Measurements from ENCODE around the gene CCDC57. TPM values are rescaled to one million over a fixed set of nuclear protein-coding genes. Genes with fewer than 3 reads are reported as not detected.
"Not testable (repeated sequence)": the region's sequence is repeated elsewhere in the genome, so short reads cannot be mapped to it uniquely, and the experiment has no call there.

The CCDC57 gene
- total RNA-seq, 2 donors from 2014 or later: 57.6 to 62.8 TPM

- no peak for DNase-seq (ENCODE audit: low spot score)
- H3K4me3 ChIP-seq: no peak overlapping the region
- no peaks in the 10 kb centered on the region for H3K27me3 ChIP-seq (replicated peaks; ENCODE audit: insufficient read depth)
- H3K36me3 ChIP-seq: peaks cover 11 to 24% of the 10 kb centered on the region in 2 donors
- H3K27ac ChIP-seq: peak overlapping the region in 1 of 2 donors; percentile 29
- intact Hi-C loops (cut with DNase I): no loop called here
- peaks cover 3% of the 10 kb centered on the region for H3K4me1 ChIP-seq (replicated peaks)
- TF ChIP-seq CTCF (IDR thresholded peaks at IDR 0.05) (no peak), POLR2A (IDR thresholded peaks at IDR 0.05) (no peak), POLR2AphosphoS5 (IDR thresholded peaks at IDR 0.05) (peak; percentile 9)
- no peaks in the 10 kb centered on the region for H3K9me3 ChIP-seq
- 59% methylated on average over 10 of the region's 10 CpGs for WGBS
Measured at GRCh38 chr17:82257473-82257872, 44.8 kb upstream of the CCDC57 start.

DNA sequence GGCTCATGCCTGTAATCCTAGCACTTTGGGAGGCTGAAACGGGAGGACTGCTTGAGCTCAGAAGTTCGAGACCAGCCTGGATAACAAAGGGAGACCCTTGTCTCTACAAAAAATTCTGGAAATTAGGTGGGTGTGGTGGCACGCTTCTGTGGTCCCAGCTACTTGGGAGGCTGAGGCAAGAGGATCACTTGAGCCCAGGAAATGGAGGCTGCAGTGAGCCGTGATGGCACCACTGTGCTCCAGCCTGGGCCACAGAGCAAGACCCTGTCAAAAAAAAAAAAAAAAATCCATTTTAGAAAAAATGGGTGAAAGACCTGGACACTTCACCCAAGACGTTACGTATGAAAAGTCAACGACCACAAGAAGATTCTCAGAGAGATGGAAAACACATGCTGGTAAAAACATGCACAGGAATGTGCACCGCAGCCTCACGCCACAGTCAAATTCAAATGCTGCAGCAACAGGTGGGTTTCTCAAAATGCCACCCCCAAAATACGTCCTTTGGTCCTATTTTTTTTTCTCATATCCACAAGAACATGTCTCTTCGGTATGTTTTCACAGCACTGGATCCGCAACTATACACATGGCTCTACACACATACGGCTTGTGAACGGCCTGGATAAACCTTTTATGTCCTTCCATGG lies 43.7 kb upstream of the CCDC57 start:
- H3K27me3 ChIP-seq (replicated peaks; ENCODE audit: insufficient read depth): no peaks in the 10 kb centered on the region
- H3K9me3 ChIP-seq: no peaks in the 10 kb centered on the region
- H3K4me3 ChIP-seq: no peak overlapping the region
- H3K27ac ChIP-seq: no peak overlapping the region
- H3K36me3 ChIP-seq: peaks cover 20 to 35% of the 10 kb centered on the region in 2 donors
- no peak for DNase-seq (ENCODE audit: low spot score)
- peaks cover 3% of the 10 kb centered on the region for H3K4me1 ChIP-seq (replicated peaks)
- TF ChIP-seq POLR2A (IDR thresholded peaks at IDR 0.05): no peak
- TF ChIP-seq POLR2AphosphoS5 (IDR thresholded peaks at IDR 0.05): no peak
- TF ChIP-seq CTCF (IDR thresholded peaks at IDR 0.05): no peak
- WGBS: 90% methylated on average over 14 of the region's 14 CpGs
- intact Hi-C loops (cut with DNase I): no loop called here

DNA sequence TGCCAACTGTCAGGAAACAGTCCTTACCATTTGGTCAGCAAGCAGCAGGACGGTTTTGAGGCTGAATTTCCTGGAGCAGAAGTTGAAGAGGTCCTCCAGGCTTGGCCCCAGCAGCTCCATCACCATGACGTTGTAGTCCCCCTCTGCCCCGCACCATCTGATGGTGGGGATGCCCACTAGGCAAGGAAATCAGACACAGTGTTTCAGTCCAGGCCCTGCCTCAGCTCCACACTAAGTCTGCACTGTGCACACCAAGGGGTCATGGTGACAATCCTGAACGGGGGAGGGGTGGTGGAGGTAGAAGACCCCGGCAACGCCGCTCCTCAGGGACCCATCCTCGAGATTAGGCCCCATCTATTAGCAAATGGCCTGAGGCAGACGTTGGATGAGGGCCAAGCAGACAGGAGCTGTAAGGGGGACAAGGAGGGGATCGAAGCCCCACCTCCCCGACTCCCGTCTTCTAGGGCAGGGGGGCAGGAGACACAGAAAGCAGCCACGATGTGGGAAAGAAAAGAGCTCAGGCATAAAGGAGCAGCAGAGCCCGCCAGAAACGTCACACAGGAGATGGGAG lies 42.8 kb upstream of the CCDC57 start:
- no peak for TF ChIP-seq POLR2AphosphoS5 (IDR thresholded peaks at IDR 0.05)
- no peak for TF ChIP-seq CTCF (IDR thresholded peaks at IDR 0.05)
- TF ChIP-seq POLR2A (IDR thresholded peaks at IDR 0.05): no peak
- no peak for DNase-seq (ENCODE audit: low spot score)
- Histone ChIP-seq H3K27ac (no peak overlapping the region), H3K4me1 (replicated peaks) (peaks cover 3% of the 10 kb centered on the region), H3K36me3 (peaks cover 28 to 42% of the 10 kb centered on the region in 2 donors), H3K27me3 (replicated peaks; ENCODE audit: insufficient read depth) (no peaks in the 10 kb centered on the region), H3K9me3 (no peaks in the 10 kb centered on the region), H3K4me3 (no peak overlapping the region)
- 76% methylated on average over 15 of the region's 15 CpGs for WGBS
- intact Hi-C loops (cut with DNase I): no loop called here

DNA sequence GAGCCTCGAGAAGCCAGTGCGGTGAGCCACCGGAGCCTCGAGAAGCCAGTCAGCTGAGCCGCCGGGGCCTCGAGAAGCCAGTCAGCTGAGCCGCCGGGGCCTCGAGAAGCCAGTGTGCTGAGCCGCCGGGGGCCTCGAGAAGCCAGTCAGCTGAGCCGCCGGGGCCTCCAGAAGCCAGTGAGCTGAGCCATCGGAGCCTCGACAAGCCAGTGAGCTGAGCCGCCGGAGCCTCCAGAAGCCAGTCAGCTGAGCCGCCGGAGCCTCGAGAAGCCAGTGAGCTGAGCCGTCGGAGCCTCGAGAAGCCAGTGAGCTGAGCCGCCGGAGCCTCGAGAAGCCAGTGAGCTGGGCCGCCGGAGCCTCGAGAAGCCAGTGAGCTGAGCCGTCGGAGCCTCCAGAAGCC lies 42.1 kb upstream of the CCDC57 start:
- H3K27me3 ChIP-seq (replicated peaks; ENCODE audit: insufficient read depth); H3K9me3 ChIP-seq; H3K27ac ChIP-seq; H3K4me1 ChIP-seq (replicated peaks); DNase-seq (ENCODE audit: low spot score); intact Hi-C loops (cut with DNase I); H3K4me3 ChIP-seq: not testable (repeated sequence)
- H3K36me3 ChIP-seq: peaks cover 36 to 48% of the 10 kb centered on the region in 2 donors
- 96% methylated on average over 28 of the region's 33 CpGs for WGBS

GRCh38 chr17:82254096-82254495 lies 41.5 kb upstream of the CCDC57 start:
- H3K4me3 ChIP-seq; intact Hi-C loops (cut with DNase I); H3K4me1 ChIP-seq (replicated peaks); H3K27me3 ChIP-seq (replicated peaks; ENCODE audit: insufficient read depth); DNase-seq (ENCODE audit: low spot score); H3K27ac ChIP-seq; H3K9me3 ChIP-seq: not testable (repeated sequence)
- WGBS: 96% methylated on average over 36 of the region's 39 CpGs
- H3K36me3 ChIP-seq: peaks cover 42 to 49% of the 10 kb centered on the region in 2 donors

DNA sequence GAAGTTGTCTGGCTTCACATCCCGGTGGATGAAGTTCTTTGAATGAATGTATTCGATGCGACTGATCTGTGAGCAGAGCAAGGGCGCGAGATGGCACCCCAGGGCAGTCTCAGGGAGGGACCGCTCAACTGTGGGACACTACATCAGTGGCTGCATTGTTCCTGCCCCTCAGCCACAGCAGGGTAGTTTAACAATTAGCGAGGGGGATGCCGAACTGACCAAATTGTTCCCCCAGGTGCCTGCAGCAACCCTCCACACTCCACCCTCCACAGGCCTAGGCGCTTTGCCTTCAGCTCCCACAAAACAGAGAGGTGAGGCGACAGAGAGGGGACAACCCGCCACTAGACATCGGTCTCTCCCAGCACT lies 40.5 kb upstream of the CCDC57 start:
- WGBS: 96% methylated on average over 12 of the region's 12 CpGs
- TF ChIP-seq CTCF (IDR thresholded peaks at IDR 0.05): no peak
- TF ChIP-seq POLR2AphosphoS5 (IDR thresholded peaks at IDR 0.05): no peak
- TF ChIP-seq POLR2A (IDR thresholded peaks at IDR 0.05): no peak
- Histone ChIP-seq H3K4me3 (no peak overlapping the region), H3K4me1 (replicated peaks) (peaks cover 2% of the 10 kb centered on the region), H3K27me3 (replicated peaks; ENCODE audit: insufficient read depth) (no peaks in the 10 kb centered on the region), H3K9me3 (no peaks in the 10 kb centered on the region), H3K27ac (no peak overlapping the region), H3K36me3 (peaks cover 51 to 59% of the 10 kb centered on the region in 2 donors)
- intact Hi-C loops (cut with DNase I): no loop called here
- DNase-seq (ENCODE audit: low spot score): no peak
